Sigmoid colon (tissue), 7 donors: Measurements from ENCODE around the gene MAS1L. TPM values are rescaled to one million over a fixed set of nuclear protein-coding genes. Genes with fewer than 3 reads are reported as not detected.

Experiments used
- DNase-seq: peaks from one replicate; pipeline ENCODE4 v3.0.0-alpha.2; 2019
- H3K27ac ChIP-seq, 4 donors: fragments of 200-600 bp; sonication (generic); one replicate each; pipeline ENCODE4 v1.5.1; 2016 to 2019; ENCODE audit warnings: mild to moderate bottlenecking in 1 of 4
- H3K27me3 ChIP-seq, 3 donors: fragments of 200-600 bp; sonication (generic); one replicate each; pipeline ENCODE4 v1.5.1; 2019; ENCODE audit warnings: mild to moderate bottlenecking in 1 of 3
- H3K36me3 ChIP-seq, 4 donors: fragments of 200-600 bp; sonication (generic); one replicate each; pipeline ENCODE4 v1.5.1; 2016 to 2019
- H3K4me1 ChIP-seq, 4 donors: fragments of 200-600 bp; sonication (generic); one replicate each; pipeline ENCODE4 v1.5.1; 2017 to 2019
- H3K4me3 ChIP-seq, 4 donors: fragments of 200-600 bp; sonication (generic); one replicate each; pipeline ENCODE4 v1.5.1; 2017 to 2019; ENCODE audit warnings: mild to moderate bottlenecking in 2 of 4, moderate library complexity in 1 of 4
- H3K9me3 ChIP-seq, 4 donors: fragments of 200-600 bp in 3 of 4; sonication (generic) in 3 of 4; one replicate each; pipeline versions ENCODE4 v1.5.1 to v1.6.1; 2013 to 2019
- EP300 ChIP-seq, 4 donors: sonication (generic); formaldehyde crosslinking; IDR thresholded peaks; one replicate each; pipeline ENCODE4 v1.6.1; 2017; ENCODE audit warnings: antibody characterized with exemption in 4 of 4
- POLR2A ChIP-seq, 2 donors: fragments of 450-650 bp; IDR thresholded peaks; one replicate each; pipeline ENCODE4 v1.6.1; 2016; ENCODE audit warnings: antibody characterized with exemption in 2 of 2, mild to moderate bottlenecking in 2 of 2, moderate library complexity in 2 of 2
- POLR2AphosphoS5 ChIP-seq, 4 donors: sonication (generic); formaldehyde crosslinking; IDR thresholded peaks; one replicate each; pipeline ENCODE4 v1.6.1; 2017; ENCODE audit warnings: antibody characterized with exemption in 4 of 4
- WGBS, 2 donors: extraction: QIAGEN DNeasy Blood & Tissue Kit; methylation state at CpG; one replicate each; pipeline ENCODE4 v1.1.7; 2013; 5-methylcytosine and 5-hydroxymethylcytosine counted together
- intact Hi-C: fragments of 100-400 bp; cut with DNase I; formaldehyde crosslinking; loops from one replicate; pipeline ENCODE4 v1.15.1; 2023
- polyA plus RNA-seq, 3 donors: library from polyadenylated mRNA; stranded (reverse); fragments of 200-250 nt; gene quantifications; one replicate each; pipeline ENCODE4 v1.2.3, GENCODE V29; 2013
- total RNA-seq, 4 donors: library from RNA; depleted of rRNA; stranded (reverse); fragments of >200 nt; gene quantifications; one replicate each; pipeline ENCODE4 v1.1.0, GENCODE V29; 2016
- TF ChIP-seq, protein P1 (sequence below), 4 experiments: fragments of 450-650 bp in 3 of 4; fragments of 200-600 bp in 1 of 4; IDR thresholded peaks; one replicate each; pipeline ENCODE4 v1.5.1; 2016 to 2019; ENCODE audit warnings: antibody characterized with exemption in 4 of 4, mild to moderate bottlenecking in 3 of 4, moderate library complexity in 2 of 4
- donor health status: healthy with polysubstance abuse.
- donor health status: Bipolar disorder and iron deficiency.
- donor health status: healthy.

The MAS1L gene
- total and polyA plus RNA-seq, 7 donors = not detected

GRCh38 chr6:29525311-29525639 is 37.5 kb upstream of the MAS1L start:
- H3K27ac ChIP-seq = no peak overlapping the region

DNA sequence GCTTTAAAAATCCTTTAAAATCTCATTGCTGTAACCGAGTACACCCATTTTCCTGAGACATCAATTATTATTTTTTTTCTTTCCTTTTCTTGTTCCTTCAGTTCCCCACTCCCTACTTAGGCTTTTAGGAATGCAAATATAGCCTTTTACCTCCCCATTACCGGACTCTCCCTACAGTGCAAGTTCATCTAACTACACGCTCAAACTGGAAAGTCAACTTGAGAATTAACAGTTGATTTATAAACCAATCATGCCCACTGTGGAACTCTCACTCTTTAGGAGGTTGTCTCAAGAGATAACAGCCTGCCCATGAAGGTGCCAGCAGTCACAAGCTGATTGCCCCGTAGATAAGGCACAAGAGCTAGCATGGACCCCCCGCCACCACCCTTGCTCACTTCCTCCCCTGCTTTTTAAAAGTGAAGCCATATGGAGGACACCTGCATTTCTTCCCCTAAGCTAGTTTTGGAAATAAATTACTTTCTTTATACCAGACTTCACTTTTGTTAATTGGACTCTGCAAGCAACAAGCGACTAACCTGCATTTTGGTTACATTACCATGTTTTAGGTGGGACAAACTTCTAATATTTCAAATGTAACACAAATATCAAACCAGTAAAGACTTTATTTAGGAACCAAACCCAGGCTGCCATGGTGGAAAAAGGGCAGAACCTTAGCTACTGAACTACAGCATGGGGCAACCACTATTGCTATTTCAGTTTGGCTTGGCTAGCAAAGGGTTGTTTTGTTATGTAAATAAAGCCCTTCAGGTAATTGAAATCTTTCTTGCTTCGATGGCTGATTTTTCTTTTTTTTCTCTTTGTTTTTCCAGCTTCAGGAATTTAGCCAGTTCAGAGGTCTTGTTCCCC is 36.9 kb upstream of the MAS1L start:
- Histone ChIP-seq H3K36me3 (no peaks in the 10 kb centered on the region), H3K4me3 (no peak overlapping the region), H3K27ac (no peak overlapping the region), H3K4me1 (no peaks in the 10 kb centered on the region), H3K9me3 (no peaks in the 10 kb centered on the region), H3K27me3 (no peaks in the 10 kb centered on the region)
- intact Hi-C loops = no loop called here
- no peak for DNase-seq
- 45 to 47% methylated on average over 7 of the region's 7 CpGs for WGBS, 2 donors
- TF ChIP-seq POLR2AphosphoS5 (IDR thresholded peaks at IDR 0.05) (no peak), POLR2A (IDR thresholded peaks at IDR 0.05) (no peak), EP300 (IDR thresholded peaks at IDR 0.05) (no peak)
- TF ChIP-seq, protein P1, sequence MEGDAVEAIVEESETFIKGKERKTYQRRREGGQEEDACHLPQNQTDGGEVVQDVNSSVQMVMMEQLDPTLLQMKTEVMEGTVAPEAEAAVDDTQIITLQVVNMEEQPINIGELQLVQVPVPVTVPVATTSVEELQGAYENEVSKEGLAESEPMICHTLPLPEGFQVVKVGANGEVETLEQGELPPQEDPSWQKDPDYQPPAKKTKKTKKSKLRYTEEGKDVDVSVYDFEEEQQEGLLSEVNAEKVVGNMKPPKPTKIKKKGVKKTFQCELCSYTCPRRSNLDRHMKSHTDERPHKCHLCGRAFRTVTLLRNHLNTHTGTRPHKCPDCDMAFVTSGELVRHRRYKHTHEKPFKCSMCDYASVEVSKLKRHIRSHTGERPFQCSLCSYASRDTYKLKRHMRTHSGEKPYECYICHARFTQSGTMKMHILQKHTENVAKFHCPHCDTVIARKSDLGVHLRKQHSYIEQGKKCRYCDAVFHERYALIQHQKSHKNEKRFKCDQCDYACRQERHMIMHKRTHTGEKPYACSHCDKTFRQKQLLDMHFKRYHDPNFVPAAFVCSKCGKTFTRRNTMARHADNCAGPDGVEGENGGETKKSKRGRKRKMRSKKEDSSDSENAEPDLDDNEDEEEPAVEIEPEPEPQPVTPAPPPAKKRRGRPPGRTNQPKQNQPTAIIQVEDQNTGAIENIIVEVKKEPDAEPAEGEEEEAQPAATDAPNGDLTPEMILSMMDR (IDR thresholded peaks at IDR 0.05) = no peak

More at GRCh38 chr6:29525311-29525639, 37.5 kb upstream of the MAS1L start:
- H3K4me3 ChIP-seq = no peak overlapping the region
- no peaks in the 10 kb centered on the region for H3K36me3 ChIP-seq
- no peaks in the 10 kb centered on the region for H3K9me3 ChIP-seq
- DNase-seq = no peak
- H3K4me1 ChIP-seq = no peaks in the 10 kb centered on the region
- 1% methylated on average over 1 of the region's 1 CpG for whole genome bisulfite sequencing, 2 donors
- intact Hi-C loops = no loop called here
- no peaks in the 10 kb centered on the region for H3K27me3 ChIP-seq
- TF ChIP-seq EP300 (IDR thresholded peaks at IDR 0.05) = no peak
- TF ChIP-seq, protein P1 (IDR thresholded peaks at IDR 0.05) = no peak
- no peak for TF ChIP-seq POLR2AphosphoS5 (IDR thresholded peaks at IDR 0.05)
- no peak for TF ChIP-seq POLR2A (IDR thresholded peaks at IDR 0.05)

DNA sequence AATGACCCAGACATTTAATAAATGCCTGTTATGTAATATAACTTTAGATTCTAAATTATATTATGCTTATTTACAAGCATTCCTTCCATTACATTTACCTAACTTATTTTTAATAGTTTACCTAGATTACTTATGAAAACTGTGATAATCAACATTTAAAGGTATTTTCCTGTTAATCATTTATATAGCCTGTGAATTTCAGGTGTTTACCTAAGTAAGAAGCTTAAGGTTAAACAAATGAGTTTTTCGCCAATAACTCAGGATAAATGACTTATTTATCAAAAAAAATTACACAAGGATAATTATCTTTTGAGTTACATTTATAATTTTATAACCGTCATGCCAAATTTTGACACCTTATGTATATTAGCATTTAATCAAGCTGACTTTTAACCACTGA is 36.3 kb upstream of the MAS1L start:
- H3K4me1 ChIP-seq = no peaks in the 10 kb centered on the region
- WGBS, 2 donors = 43 to 66% methylated on average over 2 of the region's 2 CpGs
- no peaks in the 10 kb centered on the region for H3K27me3 ChIP-seq
- H3K27ac ChIP-seq = no peak overlapping the region
- no peak for TF ChIP-seq POLR2A (IDR thresholded peaks at IDR 0.05)
- no peak for TF ChIP-seq EP300 (IDR thresholded peaks at IDR 0.05)
- no peak for TF ChIP-seq POLR2AphosphoS5 (IDR thresholded peaks at IDR 0.05)
- TF ChIP-seq, protein P1 (IDR thresholded peaks at IDR 0.05) = no peak
- H3K36me3 ChIP-seq = no peaks in the 10 kb centered on the region
- intact Hi-C loops = no loop called here
- no peak for DNase-seq
- no peaks in the 10 kb centered on the region for H3K9me3 ChIP-seq
- no peak overlapping the region for H3K4me3 ChIP-seq

DNA sequence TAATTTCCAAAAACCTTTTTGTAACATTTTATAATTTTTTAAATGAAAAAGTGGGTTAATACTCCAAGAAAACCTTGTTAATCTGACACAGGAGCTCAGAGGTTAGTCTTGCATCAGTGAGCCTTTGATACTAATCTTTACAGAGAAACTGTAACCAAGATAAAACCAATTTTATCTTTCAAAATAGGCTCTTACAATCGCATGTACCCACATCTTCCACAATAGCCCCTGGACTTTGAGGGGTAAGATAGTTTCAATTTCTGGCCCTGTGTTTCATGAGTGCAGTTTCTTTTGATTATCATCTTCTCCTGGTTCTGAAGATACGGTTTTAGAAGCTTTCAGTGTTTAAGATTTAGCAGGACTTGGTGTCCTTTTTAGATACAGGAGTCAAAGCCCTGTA is 34.5 kb upstream of the MAS1L start:
- no peak overlapping the region for H3K4me3 ChIP-seq
- DNase-seq = no peak
- WGBS, 2 donors = 63 to 72% methylated on average over 2 of the region's 2 CpGs

More for the DNA sequence above, 34.5 kb upstream of the MAS1L start:
- Histone ChIP-seq H3K27me3 (no peaks in the 10 kb centered on the region), H3K9me3 (no peaks in the 10 kb centered on the region), H3K4me1 (no peaks in the 10 kb centered on the region), H3K36me3 (no peaks in the 10 kb centered on the region), H3K27ac (no peak overlapping the region)
- intact Hi-C loops = no loop called here
- TF ChIP-seq, protein P1 (IDR thresholded peaks at IDR 0.05) = no peak
- TF ChIP-seq EP300 (IDR thresholded peaks at IDR 0.05) (no peak), POLR2AphosphoS5 (IDR thresholded peaks at IDR 0.05) (no peak), POLR2A (IDR thresholded peaks at IDR 0.05) (no peak)
